Muscle layer of duodenum (tissue), 2 donors: ENCODE results near the gene SARS1.

Experiments used
- H3K27ac ChIP-seq: one replicate; pipeline ENCODE4 v1.7.0; 2013; ENCODE audit warnings: mild to moderate bottlenecking, low read length
- H3K27me3 ChIP-seq: one replicate; pipeline ENCODE4 v1.7.0; 2013; ENCODE audit warnings: low read depth, mild to moderate bottlenecking, control low read depth, low read length
- H3K36me3 ChIP-seq, 2 donors: one replicate each; pipeline ENCODE4 v1.7.0; 2013; ENCODE audit warnings: low read length in 2 of 2, control low read depth in 1 of 2, mild to moderate bottlenecking in 1 of 2; ENCODE audit not compliant: insufficient read depth in 2 of 2, control insufficient read depth in 1 of 2
- H3K4me1 ChIP-seq, 2 donors: one replicate each; pipeline ENCODE4 v1.7.0; 2013; ENCODE audit warnings: low read length in 2 of 2, mild to moderate bottlenecking in 2 of 2, control low read depth in 1 of 2, moderate library complexity in 1 of 2; ENCODE audit not compliant: insufficient read depth in 2 of 2, control insufficient read depth in 1 of 2
- H3K4me3 ChIP-seq, 2 donors: one replicate each; pipeline ENCODE4 v1.7.0; 2013; ENCODE audit warnings: low read length in 2 of 2, low read depth in 1 of 2, mild to moderate bottlenecking in 1 of 2
- H3K9me3 ChIP-seq, 2 donors: one replicate each; pipeline ENCODE4 v1.7.0; 2013; ENCODE audit warnings: low read length in 2 of 2, control low read depth in 1 of 2, mild to moderate bottlenecking in 1 of 2; ENCODE audit not compliant: control insufficient read depth in 1 of 2
- donor health status: healthy.

Gene SARS1

DNA sequence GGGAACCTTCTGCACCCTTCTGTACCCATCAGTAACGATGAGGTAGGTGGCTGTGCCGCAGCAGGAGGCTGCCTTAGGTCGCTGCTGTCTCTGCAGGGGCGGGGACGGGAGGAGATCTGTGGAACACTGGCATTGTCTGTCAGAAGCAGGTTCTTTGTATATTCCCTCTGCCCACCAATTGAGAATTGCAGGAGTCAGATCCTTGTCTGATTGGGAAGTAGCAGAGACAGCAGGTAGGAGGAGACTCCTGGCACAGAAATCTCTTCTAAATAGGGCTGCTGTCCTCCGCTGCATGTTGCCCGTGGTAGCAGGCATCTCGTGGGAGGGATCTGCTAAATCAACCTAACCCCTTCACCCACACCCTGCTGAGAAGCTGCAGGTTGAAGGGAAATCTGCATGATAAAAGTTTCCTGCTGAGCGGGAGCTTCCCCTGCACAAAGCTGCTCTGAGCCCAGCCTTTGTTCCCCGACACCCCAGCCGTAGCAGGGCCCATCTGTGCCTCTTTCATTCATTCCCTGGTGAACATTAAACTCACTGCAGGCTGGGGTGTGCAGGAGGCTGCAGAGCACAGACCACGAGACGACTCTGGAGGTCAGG lies 15.9 kb downstream of the SARS1 start:
- no peaks in the 10 kb centered on the region for H3K27me3 ChIP-seq
- no peak overlapping the region for H3K4me3 ChIP-seq
- peaks cover 45 to 53% of the 10 kb centered on the region in 2 donors for H3K36me3 ChIP-seq
- no peaks in the 10 kb centered on the region for H3K4me1 ChIP-seq
- H3K27ac ChIP-seq = no peak overlapping the region
- H3K9me3 ChIP-seq = no peaks in the 10 kb centered on the region

DNA sequence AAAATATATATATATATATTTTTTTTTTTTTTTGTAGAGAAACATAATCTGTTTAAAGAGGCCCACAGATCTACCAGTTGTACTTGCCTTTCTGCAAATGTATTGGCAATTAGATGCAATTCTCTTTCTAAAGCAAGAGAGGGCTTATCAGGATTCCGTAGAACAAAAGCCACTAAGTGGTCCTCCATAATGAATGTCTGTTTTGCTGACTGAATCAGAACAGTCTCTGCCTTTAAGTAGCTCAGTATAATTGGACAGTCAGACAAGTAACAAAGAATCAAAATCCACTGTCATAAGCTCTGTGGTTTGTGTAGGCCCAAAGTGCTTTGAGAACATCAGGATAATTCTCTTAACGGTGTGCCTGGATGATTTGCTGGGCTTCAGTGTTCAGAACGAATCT lies 17.3 kb downstream of the SARS1 start:
- Histone ChIP-seq H3K27ac (no peak overlapping the region), H3K9me3 (no peaks in the 10 kb centered on the region), H3K4me1 (no peaks in the 10 kb centered on the region), H3K27me3 (no peaks in the 10 kb centered on the region), H3K36me3 (peaks cover 59 to 64% of the 10 kb centered on the region in 2 donors), H3K4me3 (no peak overlapping the region)

GRCh38 chr1:109235137-109235536 lies 21.4 kb downstream of the SARS1 start:
- no peak overlapping the region for H3K4me3 ChIP-seq
- peaks cover under 1% of the 10 kb centered on the region in 2 donors for H3K4me1 ChIP-seq
- H3K9me3 ChIP-seq = no peaks in the 10 kb centered on the region
- no peak overlapping the region for H3K27ac ChIP-seq
- no peaks in the 10 kb centered on the region for H3K27me3 ChIP-seq
- peaks cover 66 to 80% of the 10 kb centered on the region in 2 donors for H3K36me3 ChIP-seq

- Histone ChIP-seq H3K4me1 (peaks cover 7 to 24% of the 10 kb centered on the region in 2 donors), H3K36me3 (peaks cover 48 to 60% of the 10 kb centered on the region in 2 donors), H3K27ac (no peak overlapping the region), H3K4me3 (no peak overlapping the region), H3K27me3 (no peaks in the 10 kb centered on the region), H3K9me3 (no peaks in the 10 kb centered on the region)
Observed at GRCh38 chr1:109237512-109237911, 23.8 kb downstream of the SARS1 start.

DNA sequence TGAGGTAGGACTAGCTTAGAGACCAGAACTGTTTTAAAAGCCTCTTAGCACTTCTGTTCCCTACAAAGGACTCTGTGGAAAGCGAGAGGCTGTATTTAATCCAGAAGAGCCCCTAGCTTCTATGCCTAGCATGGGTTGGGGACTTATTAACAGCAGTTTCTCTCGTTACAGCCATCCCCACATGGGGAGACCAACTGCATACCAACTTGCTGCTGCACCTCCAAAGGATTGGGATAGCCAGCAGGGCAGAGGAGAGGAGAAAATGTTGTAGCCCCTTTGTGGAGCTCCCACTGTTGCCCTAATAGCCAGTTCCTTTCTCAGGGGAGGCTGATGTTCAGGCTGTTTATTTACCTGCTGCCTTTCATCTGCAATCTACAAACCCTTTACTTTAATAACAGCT lies 24.7 kb downstream of the SARS1 start:
- no peaks in the 10 kb centered on the region for H3K9me3 ChIP-seq

DNA sequence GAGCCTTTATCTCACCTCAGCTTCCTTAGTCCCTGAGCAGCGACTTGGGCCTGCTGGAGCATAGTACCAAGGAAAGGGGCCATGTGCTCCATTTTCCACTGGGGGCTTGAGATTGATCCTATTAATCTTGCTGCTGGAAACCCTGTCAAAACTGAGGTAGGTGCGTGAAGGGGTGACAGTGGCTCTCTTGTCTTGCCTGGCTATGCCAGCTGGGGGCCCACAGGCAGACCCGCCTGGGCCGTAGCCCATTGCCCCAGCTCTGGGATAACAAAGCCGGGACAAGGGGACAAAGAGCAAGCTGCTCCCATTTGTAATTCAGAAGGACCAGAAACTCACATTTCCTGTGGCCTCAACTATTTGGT lies 25.3 kb downstream of the SARS1 start:
- H3K4me3 ChIP-seq = no peak overlapping the region
- H3K36me3 ChIP-seq = peaks cover 45 to 53% of the 10 kb centered on the region in 2 donors
- H3K27me3 ChIP-seq = no peaks in the 10 kb centered on the region
- H3K4me1 ChIP-seq = peaks cover 7 to 25% of the 10 kb centered on the region in 2 donors
- H3K27ac ChIP-seq = no peak overlapping the region
- no peaks in the 10 kb centered on the region for H3K9me3 ChIP-seq

More for the DNA sequence above, 24.7 kb downstream of the SARS1 start:
- H3K4me3 ChIP-seq = no peak overlapping the region
- H3K4me1 ChIP-seq = peaks cover 7 to 25% of the 10 kb centered on the region in 2 donors
- no peaks in the 10 kb centered on the region for H3K27me3 ChIP-seq
- H3K36me3 ChIP-seq = peaks cover 45 to 53% of the 10 kb centered on the region in 2 donors
- H3K27ac ChIP-seq = no peak overlapping the region

DNA sequence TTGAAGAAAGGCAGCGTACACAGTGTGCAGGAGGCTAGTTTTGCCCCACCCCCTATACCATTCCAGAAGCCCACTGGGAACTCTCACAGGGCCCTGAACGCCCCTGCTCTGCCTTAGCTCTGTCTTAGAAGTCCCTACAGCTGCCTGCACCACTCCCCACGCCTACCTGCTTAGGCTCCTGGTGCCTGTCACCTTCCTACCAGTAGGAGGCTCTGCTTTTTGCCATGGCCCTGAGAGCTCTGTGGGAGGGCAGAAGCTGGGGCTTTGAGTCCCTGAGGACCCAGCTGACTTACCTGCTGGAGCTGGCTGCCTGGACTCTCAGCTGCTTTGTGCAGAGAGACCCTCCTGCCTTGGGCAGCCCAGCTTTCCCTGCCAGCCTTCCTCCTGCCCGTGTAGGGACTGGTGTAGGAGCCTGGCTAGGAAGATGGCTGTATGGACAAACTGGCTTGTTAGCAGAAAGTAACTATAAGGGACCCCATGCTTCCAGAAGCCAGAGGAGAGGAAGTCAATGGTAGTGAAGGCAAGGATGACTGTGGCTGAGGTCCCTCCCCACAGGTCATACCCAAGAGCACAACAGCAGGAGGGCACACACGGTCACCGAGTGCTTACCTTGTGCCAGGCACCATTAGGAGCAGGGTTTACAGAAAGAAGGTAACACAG lies 25.8 kb downstream of the SARS1 start:
- Histone ChIP-seq H3K36me3 (peaks cover 41 to 49% of the 10 kb centered on the region in 2 donors), H3K27me3 (no peaks in the 10 kb centered on the region), H3K4me3 (no peak overlapping the region), H3K9me3 (no peaks in the 10 kb centered on the region), H3K27ac (no peak overlapping the region), H3K4me1 (peaks cover 7 to 25% of the 10 kb centered on the region in 2 donors)

GRCh38 chr1:109240158-109241152 lies 26.7 kb downstream of the SARS1 start:
- Histone ChIP-seq H3K9me3 (no peaks in the 10 kb centered on the region), H3K27me3 (no peaks in the 10 kb centered on the region), H3K27ac (peak overlapping the region; percentile 45)

DNA sequence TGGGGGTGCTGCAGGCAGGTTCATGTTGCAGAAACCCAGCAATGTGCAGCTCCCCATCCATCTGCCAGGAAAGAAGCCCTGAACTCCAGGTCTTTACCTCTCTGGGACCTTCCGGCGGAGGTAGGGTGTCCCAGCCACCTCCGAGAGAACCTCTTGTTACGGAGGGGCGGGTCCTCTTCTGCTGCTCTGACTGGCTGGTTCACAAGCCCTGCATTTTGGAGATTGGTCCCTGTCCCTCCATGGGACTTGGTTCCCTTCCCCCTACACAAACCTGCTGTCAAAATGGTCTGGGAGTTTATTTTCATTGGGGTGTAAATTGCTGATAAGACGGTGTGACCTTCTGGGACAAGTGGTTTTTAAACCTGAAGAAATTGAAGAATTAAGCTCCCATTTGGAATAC lies 27.6 kb downstream of the SARS1 start:
- peaks cover 25 to 33% of the 10 kb centered on the region in 2 donors for H3K36me3 ChIP-seq
- no peak overlapping the region for H3K4me3 ChIP-seq
- no peaks in the 10 kb centered on the region for H3K27me3 ChIP-seq
- peaks cover 7 to 25% of the 10 kb centered on the region in 2 donors for H3K4me1 ChIP-seq
- H3K27ac ChIP-seq = no peak overlapping the region
- no peaks in the 10 kb centered on the region for H3K9me3 ChIP-seq

More at GRCh38 chr1:109240158-109241152, 26.7 kb downstream of the SARS1 start:
- Histone ChIP-seq H3K36me3 (peaks cover 33 to 42% of the 10 kb centered on the region in 2 donors), H3K4me3 (peak overlapping the region in 1 of 2 donors; percentile 46), H3K4me1 (peaks cover 7 to 25% of the 10 kb centered on the region in 2 donors)

GRCh38 chr1:109241841-109242345 lies 28.2 kb downstream of the SARS1 start:
- Histone ChIP-seq H3K4me1 (peaks cover 7 to 25% of the 10 kb centered on the region in 2 donors), H3K4me3 (no peak overlapping the region), H3K9me3 (no peaks in the 10 kb centered on the region), H3K27ac (no peak overlapping the region), H3K27me3 (no peaks in the 10 kb centered on the region), H3K36me3 (peaks cover 19 to 27% of the 10 kb centered on the region in 2 donors)

DNA sequence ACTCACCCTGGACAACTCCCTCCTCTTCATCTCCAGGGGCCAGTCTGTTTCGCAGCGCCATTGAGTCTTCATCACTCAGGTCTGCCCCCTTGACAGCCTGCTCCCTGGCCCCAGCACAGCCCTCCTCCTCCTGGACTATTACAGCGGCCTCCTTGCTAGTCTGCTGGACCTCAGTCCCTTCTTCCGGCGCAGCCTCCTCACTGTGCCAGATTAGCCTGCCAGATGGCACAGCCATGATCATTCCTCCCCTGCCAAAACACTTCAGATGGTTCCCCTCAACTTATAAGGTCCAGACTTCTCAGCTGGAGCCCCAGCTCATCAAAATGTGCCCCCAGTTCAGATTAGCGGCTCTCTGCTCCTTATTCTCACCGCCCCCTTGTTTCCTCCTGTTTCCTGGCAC lies 28.7 kb downstream of the SARS1 start:
- no peaks in the 10 kb centered on the region for H3K27me3 ChIP-seq
- H3K36me3 ChIP-seq = peaks cover 14 to 22% of the 10 kb centered on the region in 2 donors
- no peaks in the 10 kb centered on the region for H3K9me3 ChIP-seq
- no peak overlapping the region for H3K27ac ChIP-seq
- no peak overlapping the region for H3K4me3 ChIP-seq
- H3K4me1 ChIP-seq = peaks cover 7 to 25% of the 10 kb centered on the region in 2 donors
